ENCODE data around the gene INAFM1.

DNA sequence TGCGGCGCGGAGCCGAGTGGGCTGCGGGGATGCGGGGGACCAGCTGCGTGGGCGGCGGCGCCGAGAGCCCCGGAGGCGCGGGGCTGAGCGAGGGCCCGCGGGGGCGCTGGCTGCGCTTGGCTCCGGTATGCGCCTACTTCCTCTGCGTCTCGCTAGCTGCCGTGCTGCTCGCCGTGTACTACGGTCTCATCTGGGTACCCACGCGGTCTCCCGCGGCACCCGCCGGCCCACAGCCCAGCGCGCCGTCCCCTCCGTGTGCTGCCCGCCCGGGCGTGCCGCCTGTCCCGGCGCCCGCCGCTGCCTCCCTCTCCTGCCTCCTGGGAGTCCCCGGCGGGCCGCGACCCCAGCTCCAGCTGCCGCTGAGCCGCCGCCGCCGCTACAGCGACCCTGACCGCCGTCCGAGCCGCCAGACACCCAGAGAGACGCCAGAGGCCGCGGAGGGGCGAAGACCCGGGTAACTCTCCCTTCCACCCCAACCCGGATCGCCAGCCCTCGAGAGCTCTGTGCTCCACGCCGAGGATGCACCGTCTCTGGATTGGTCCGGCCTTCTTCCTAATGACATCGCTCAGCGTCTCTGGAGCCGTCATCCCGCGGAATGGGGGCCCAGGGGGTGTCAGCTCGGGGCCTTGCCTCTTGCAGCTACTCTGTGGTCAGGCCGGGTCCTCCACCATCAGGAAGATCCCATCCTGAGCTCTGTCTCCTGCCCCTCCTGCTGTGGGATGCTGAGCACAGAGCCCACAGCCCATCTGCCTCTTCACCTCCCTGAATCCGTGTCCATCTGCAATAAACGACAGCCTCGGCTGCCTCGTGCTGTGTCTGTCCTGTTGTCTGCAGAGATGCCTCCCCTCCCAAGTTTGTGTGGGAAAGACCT is 441 bp downstream of the INAFM1 start:
- TF ChIP-seq, protein P1, sequence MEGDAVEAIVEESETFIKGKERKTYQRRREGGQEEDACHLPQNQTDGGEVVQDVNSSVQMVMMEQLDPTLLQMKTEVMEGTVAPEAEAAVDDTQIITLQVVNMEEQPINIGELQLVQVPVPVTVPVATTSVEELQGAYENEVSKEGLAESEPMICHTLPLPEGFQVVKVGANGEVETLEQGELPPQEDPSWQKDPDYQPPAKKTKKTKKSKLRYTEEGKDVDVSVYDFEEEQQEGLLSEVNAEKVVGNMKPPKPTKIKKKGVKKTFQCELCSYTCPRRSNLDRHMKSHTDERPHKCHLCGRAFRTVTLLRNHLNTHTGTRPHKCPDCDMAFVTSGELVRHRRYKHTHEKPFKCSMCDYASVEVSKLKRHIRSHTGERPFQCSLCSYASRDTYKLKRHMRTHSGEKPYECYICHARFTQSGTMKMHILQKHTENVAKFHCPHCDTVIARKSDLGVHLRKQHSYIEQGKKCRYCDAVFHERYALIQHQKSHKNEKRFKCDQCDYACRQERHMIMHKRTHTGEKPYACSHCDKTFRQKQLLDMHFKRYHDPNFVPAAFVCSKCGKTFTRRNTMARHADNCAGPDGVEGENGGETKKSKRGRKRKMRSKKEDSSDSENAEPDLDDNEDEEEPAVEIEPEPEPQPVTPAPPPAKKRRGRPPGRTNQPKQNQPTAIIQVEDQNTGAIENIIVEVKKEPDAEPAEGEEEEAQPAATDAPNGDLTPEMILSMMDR (IDR thresholded peaks at IDR 0.05; ENCODE audit: low read depth, low read length, poor library complexity, severe bottlenecking): no peak
- no peak for TF ChIP-seq EZH2phosphoT487 (IDR thresholded peaks at IDR 0.05; ENCODE audit: borderline replicate concordance, low read length)

All from DOHH2 (cell line).